LNCAP (cell line): Measurements from ENCODE around the gene TP63.

Source experiments
- CTCF ChIP-seq: fragments of 450-650 bp; IDR thresholded peaks from 2 replicates; pipeline ENCODE4 v1.5.1; 2017; ENCODE audit warnings: mild to moderate bottlenecking

Gene TP63

DNA sequence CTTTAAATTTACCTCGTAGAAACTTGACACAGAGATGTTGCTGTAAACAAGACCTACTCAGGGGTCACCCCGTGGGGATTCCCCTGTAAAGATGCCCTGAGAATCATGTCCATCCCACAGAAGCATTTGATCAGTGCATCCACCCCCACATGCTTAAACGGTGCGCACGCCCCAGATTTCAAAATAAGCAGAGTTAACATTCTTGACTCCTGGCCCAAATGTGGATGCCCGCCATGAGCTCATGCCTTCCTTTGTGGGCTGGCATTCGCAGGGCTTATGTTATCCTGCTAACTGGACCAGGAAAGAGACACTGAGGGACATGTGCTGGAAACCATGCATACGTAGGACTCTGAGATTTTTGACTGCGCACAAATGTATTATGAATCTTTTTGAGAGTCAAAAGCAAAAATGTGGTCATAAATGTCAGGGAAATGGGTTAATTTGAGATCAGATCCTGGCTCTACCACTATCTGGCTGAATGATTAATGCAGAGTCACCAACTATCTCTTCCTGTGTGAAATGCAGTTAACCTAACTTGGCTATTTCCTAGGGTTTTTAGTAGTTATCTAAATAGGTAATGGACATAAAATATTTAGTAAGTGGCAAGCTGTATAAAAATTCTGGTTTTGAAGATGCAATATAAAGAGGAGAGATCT is 9.1 kb upstream of the TP63 start:
- no peak for TF ChIP-seq CTCF

- TF ChIP-seq CTCF = no peak
These were observed 8.6 kb upstream of the TP63 start for GRCh38 chr3:189622629-189623028.

GRCh38 chr3:189624130-189624529 is 7.1 kb upstream of the TP63 start:
- TF ChIP-seq CTCF = no peak

GRCh38 chr3:189625071-189625470 is 6.1 kb upstream of the TP63 start:
- TF ChIP-seq CTCF = no peak

- TF ChIP-seq CTCF = no peak
These were observed 5.6 kb upstream of the TP63 start for GRCh38 chr3:189625572-189625971.

GRCh38 chr3:189626286-189626685 is 4.9 kb upstream of the TP63 start:
- TF ChIP-seq CTCF = no peak

DNA sequence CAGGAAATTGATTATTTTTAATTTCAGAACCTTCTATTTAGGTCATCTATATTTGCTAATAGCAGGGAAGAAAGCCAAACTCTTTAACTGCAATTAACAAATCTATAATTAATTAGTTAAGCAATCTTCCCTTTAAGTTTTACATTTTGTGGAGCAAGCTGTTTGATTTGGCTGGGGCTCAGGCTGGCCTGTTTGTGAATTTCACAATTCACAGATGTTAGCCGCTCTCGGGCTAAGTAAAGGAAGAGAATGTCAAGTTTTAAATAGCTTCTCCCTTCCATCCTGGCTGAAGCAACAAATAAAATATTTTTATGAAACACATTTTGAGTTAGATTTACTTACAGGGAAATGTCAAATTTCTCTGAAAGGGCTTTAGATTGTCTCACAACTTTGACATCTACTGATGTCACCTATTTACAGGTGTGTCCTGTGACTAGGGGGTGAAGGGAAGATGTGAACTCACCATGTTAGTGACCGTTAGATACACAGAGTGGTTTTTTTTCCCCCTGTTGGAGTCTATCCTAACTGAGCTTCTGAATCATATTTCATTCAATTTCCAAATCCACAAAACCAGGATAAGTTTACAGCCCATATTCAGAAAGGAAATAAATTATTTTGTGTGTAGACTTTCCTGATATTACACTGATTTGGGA is 1.3 kb upstream of the TP63 start:
- TF ChIP-seq CTCF = no peak
